Right ventricle myocardium superior (tissue), 1 donor: ENCODE results near the gene KRTAP20-1. TPM values are rescaled to one million over a fixed set of nuclear protein-coding genes. Genes with fewer than 3 reads are reported as not detected.

Experiments
- ATAC-seq: fragments of 200-7000 bp; cut with Tn5 transposase; one replicate; pipeline ENCODE4 v1.9.1; 2020; ENCODE audit warnings: mild to moderate bottlenecking; ENCODE audit not compliant: poor library complexity
- DNase-seq: peaks from one replicate; pipeline ENCODE4 v3.0.0-alpha.2; 2020
- intact Hi-C: fragments of 100-400 bp; cut with DNase I; formaldehyde crosslinking; loops from one replicate; pipeline ENCODE4 v1.11.2; 2022
- total RNA-seq: library from RNA; stranded (reverse); fragmentation: NEBNext Ultra II Directional; extraction: Animal tissue kit (Norgen Biotek cat#: 25700); gene quantifications from one replicate; pipeline ENCODE4 v1.2.1, GENCODE V29; 2021
- donor health status: DM: no; HTN: yes; CAD: no; lungs with severe emphysema.

The KRTAP20-1 gene
- total RNA-seq, 1 donor from 2014 or later: not detected

DNA sequence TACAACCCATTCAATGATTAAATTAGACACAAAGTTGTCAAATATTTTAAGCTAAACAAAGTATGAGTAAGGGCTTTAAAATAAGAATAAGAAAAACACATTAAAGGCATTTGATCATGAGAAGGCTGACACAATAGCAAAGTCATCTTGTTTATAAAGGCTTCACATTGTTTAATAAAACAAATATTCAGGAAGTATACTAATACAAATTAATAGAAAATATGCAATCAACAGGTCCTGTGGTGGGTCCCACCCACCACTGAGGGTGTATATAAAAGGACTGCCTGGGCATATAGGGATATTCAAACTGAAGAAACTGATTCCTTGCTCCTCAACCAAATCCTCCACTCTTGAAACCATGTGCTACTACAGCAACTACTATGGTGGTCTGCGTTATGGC lies 18.7 kb downstream of the KRTAP20-1 start, which contains the start of gene KRTAP20-2:
Gene KRTAP20-2, plus strand, starts transcription at position 301 of the 400 bp plus-strand sequence. Its CDS starts 58 bp downstream, at position 359.
- intact Hi-C loops: no loop called here
- DNase-seq (no peak), ATAC-seq (no peak)

DNA sequence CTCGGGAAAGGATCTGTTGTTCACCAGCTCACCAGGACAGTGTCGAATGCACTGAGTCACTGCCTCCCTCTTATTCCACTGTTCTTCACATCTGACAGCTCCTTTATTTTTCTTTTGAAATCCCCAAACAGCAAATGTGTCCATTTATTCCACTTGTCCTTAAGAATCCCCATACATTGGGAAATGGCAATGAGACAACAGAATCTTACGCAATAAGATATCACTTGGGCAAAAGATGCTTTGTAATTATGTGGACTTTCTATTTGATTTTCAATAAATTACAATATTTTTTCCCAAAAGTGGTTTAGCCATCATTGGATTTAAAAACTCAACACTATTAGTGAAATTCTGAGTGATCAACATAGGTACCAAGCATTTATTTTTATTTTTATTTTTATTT lies 22.5 kb downstream of the KRTAP20-1 start:
- no peak for ATAC-seq
- DNase-seq: no peak
- intact Hi-C loops: no loop called here

DNA sequence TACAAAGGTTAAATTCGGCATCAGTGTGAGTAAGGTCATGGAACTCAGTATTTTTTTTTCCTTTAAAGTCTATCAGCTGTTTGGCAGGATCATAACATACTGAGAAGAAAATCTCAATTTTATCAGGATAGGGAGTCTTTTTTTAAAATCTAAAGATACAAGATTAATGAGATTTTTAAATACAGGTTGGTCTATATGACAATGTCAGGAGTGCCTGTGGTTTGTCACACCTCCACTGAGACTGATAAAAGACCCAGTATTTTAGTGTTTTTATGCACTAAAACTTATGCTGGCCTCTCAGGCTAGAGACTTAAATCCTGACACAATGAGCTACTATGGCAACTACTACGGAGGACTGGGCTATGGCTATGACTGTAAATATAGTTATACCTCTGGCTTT lies 26.3 kb downstream of the KRTAP20-1 start, which contains the start of gene KRTAP20-3:
Gene KRTAP20-3, plus strand, starts transcription at position 301 of the 400 bp plus-strand sequence.
- ATAC-seq: no peak
- intact Hi-C loops: no loop called here
- no peak for DNase-seq

DNA sequence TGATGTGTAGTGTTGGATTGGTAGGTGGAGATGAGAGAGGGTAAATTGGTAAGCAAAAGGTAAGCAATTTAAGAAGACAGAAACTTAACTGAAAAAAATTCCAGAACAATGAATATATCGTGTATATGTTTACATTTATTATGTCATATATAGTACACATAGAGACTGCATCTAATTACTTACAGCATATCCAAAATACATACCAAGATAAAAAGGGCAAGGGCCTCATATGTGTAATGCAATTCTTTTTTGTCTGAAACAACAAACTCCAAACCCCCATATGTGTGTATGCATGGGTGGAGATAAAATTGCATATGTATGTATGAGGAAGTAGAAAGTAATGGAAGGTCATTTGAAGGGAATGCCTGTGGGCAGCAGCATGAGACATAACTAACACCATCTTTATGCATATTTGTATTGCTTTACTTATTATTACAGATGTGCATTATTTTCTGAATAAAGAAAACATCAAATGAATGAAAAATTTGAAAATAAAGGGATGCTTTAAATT lies 30.7 kb downstream of the KRTAP20-1 start:
- DNase-seq: no peak
- no peak for ATAC-seq
- intact Hi-C loops: no loop called here

DNA sequence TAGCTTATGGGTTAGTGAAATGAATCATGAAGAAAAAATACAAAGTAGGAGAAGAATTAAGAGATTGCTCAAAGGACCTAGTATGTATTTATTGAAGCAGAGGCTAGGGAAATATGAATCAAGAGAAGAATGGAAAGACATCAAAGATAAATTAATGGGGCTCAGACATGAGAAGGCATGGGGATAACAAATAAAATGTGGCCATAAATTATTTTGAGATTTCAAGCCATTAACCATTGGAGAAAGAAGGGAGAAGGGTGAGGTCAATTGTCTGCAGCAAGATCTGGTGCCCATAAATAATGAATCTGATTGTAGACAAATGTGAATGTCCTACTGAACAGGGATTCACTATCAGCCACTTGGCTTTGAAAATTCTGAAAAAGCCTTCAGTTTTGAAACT lies 36.7 kb downstream of the KRTAP20-1 start:
- no peak for ATAC-seq
- no peak for DNase-seq
- intact Hi-C loops: no loop called here

Other genes starting within 250 kb of the KRTAP20-1 start
- not detected for gene KRTAP13-2, start 244.2 kb upstream of the KRTAP20-1 start, total RNA-seq
- not detected for gene KRTAP13-1, start 220.4 kb upstream of the KRTAP20-1 start, total RNA-seq
- not detected for gene KRTAP13-3, start 190.5 kb upstream of the KRTAP20-1 start, total RNA-seq
- gene KRTAP13-4, start 186.2 kb upstream of the KRTAP20-1 start, total RNA-seq: not detected
- not detected for gene KRTAP15-1, start 176.2 kb upstream of the KRTAP20-1 start, total RNA-seq
- gene KRTAP19-1, start 136.1 kb upstream of the KRTAP20-1 start, total RNA-seq: not detected
- gene KRTAP19-2, start 129.0 kb upstream of the KRTAP20-1 start, total RNA-seq: not detected
- gene KRTAP19-3, start 124.4 kb upstream of the KRTAP20-1 start, total RNA-seq: not detected
- not detected for gene KRTAP19-4, start 119.3 kb upstream of the KRTAP20-1 start, total RNA-seq
- not detected for gene KRTAP19-5, start 114.3 kb upstream of the KRTAP20-1 start, total RNA-seq
- gene KRTAP19-6, start 74.6 kb upstream of the KRTAP20-1 start, total RNA-seq: not detected
- not detected for gene KRTAP19-7, start 55.1 kb upstream of the KRTAP20-1 start, total RNA-seq
- not detected for gene KRTAP22-2, start 26.0 kb upstream of the KRTAP20-1 start, total RNA-seq
- gene KRTAP6-3, start 24.0 kb upstream of the KRTAP20-1 start, total RNA-seq: not detected
- gene KRTAP6-2, start 17.5 kb upstream of the KRTAP20-1 start, total RNA-seq: not detected
- gene KRTAP22-1, start 15.3 kb upstream of the KRTAP20-1 start, total RNA-seq: not detected
- gene KRTAP6-1, start 2.5 kb upstream of the KRTAP20-1 start, total RNA-seq: not detected
- not detected for gene KRTAP20-4, start 4.2 kb downstream of the KRTAP20-1 start, total RNA-seq
- gene KRTAP20-2, start 18.8 kb downstream of the KRTAP20-1 start, total RNA-seq: not detected
- not detected for gene KRTAP20-3, start 26.4 kb downstream of the KRTAP20-1 start, total RNA-seq
- not detected for gene KRTAP21-3, start 102.4 kb downstream of the KRTAP20-1 start, total RNA-seq
- not detected for gene KRTAP21-2, start 130.8 kb downstream of the KRTAP20-1 start, total RNA-seq
- gene KRTAP21-1, start 139.0 kb downstream of the KRTAP20-1 start, total RNA-seq: not detected
- gene KRTAP8-1, start 196.8 kb downstream of the KRTAP20-1 start, total RNA-seq: not detected
- not detected for gene KRTAP7-1, start 213.3 kb downstream of the KRTAP20-1 start, total RNA-seq